ENCODE measurements around the gene OR4S2.

The OR4S2 gene, protein sequence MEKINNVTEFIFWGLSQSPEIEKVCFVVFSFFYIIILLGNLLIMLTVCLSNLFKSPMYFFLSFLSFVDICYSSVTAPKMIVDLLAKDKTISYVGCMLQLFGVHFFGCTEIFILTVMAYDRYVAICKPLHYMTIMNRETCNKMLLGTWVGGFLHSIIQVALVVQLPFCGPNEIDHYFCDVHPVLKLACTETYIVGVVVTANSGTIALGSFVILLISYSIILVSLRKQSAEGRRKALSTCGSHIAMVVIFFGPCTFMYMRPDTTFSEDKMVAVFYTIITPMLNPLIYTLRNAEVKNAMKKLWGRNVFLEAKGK

DNA sequence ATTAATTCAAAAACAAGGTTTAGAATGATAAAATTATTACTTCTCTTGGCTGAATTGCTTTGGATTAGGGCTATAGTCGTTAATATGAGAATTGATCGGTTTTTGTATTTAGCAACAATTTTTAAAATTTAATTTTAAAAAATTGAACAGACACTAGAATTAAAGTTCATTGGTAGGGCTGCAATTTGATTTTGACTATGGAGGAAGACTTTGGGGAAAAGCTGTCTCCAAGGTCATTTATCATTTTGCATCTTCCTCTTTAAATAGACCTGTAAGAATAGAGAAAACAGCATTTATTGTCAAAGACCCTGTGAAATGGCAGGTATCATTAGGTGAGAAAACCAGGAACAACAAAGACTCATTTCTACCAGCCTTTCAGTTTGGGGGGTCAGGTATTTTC is at the start of gene OR4S2:
Gene OR4S2 (plus strand): TSS at position 301 of the 400 bp plus-strand sequence. CDS start 2,577 bp downstream, outside the sequence.
- no peak for DNase-seq

- no peak for DNase-seq
Measured at GRCh38 chr11:55607545-55607944, 40.6 kb upstream of the OR4S2 start, which contains the start of gene OR4C11. Gene OR4C11, minus strand, starts transcription at chr11:55607645. Its CDS starts 3,272 bp downstream, at chr11:55604373.

GRCh38 chr11:55624531-55624930 is 23.6 kb upstream of the OR4S2 start:
- DNase-seq, result no peak

DNA sequence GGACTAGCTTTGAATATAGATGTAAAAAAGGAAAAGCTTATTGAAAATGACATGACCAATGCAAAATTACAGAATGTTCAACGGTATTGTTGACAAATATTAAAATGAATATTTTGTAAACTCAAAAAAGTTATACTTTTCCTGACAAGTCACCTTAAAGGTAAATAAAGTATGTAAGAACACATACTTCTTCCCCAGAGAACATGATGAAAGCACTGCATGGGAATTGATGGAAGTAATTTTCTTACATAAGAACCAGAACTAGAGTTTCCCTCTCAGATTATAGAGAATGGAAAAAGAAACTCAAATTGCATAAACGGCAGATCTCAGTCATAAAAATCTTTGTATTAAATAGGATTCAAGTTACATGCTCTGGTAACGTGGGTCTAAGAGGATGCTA is 13.3 kb upstream of the OR4S2 start, which contains the start of gene OR4P4:
Gene OR4P4 (plus strand): TSS at position 301 of the 400 bp plus-strand sequence.
- no peak for DNase-seq

GRCh38 chr11:55652560-55652959 is 4.4 kb downstream of the OR4S2 start:
- DNase-seq, result no peak

DNA sequence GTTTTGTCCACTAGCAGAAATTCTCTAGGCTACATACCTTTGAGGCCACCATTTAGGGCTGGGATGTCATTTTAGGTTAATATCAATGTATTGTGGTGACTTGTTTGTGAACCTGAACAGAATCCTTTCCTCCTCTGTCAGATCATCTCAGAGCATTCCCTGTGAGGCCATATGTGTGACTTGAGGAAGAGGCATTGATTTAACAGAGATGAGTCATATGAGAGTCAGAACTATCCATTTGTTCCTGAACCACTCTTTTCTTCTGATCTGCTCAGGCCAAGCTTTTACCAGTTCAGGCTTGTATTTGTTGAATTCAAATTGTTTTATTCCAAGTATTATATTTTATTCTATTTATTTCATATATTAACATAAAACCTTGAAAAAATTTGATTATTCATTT is 7.0 kb downstream of the OR4S2 start:
- no peak for DNase-seq

- no peak for DNase-seq
Measured at GRCh38 chr11:55658031-55658573, 10.0 kb downstream of the OR4S2 start.

DNA sequence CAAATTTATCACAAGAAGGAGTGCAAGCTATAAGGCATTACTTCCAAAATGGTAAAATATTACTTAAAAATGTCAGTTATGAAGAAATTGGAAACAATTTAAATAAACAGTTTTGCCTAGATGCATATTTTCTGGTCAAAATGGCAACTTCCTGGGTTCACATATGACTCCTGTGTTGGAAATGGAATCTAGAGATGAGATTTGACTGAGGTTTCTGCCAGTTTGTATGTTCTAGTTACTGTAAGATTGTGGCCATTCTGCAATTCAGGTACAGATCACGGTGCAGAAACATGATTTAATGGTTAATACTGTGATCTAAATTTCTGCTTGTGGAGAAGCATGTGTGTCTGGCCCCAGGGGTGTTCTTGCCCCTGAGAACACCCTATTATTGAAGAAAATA is 10.5 kb downstream of the OR4S2 start:
- no peak for DNase-seq

DNA sequence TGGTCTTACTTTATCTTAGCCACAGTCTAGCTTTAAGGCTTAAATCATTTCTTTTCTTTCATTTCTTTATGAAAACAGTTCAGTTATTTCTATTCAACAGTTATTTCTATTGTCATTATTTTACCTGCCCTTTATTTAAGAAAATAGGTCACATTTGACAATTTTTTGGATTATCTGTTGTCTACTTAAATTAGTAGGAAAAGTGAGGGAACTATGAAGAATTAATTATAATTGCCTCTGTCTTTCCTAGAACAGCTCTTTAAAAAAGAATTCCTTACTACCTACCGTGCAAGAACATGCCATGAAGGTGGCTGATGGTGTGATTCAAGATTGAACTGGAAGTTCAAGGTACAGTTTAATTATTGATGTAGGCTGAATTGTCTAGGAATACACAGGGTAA is 13.8 kb downstream of the OR4S2 start, which contains the start of gene OR4C6:
Gene OR4C6 (plus strand): TSS at position 301 of the 400 bp plus-strand sequence. CDS start 2,966 bp downstream, outside the sequence.
- no peak for DNase-seq

DNA sequence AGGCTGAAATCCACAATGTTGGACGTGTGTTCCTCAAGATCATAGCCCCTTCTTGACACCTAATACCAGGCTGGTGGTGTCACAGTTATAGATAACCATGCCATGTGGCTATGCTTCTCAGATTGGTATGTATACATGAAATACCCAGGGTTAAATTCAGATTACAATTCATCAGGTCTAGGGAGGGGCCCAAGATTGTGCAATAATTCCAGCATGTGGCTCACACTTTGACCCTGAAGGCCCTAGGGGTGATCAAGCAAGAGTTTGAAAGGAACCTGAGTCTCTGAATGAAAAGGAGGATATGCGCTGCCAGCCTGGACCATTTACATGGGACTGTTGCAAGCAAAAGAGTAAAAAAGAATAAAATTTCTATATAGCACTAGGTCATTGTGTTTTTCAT is 21.2 kb downstream of the OR4S2 start:
- DNase-seq, result no peak

GRCh38 chr11:55673860-55674259 is 25.7 kb downstream of the OR4S2 start:
- no peak for DNase-seq

- DNase-seq, result no peak
Measured at GRCh38 chr11:55697817-55698216, 49.7 kb downstream of the OR4S2 start.

DNA sequence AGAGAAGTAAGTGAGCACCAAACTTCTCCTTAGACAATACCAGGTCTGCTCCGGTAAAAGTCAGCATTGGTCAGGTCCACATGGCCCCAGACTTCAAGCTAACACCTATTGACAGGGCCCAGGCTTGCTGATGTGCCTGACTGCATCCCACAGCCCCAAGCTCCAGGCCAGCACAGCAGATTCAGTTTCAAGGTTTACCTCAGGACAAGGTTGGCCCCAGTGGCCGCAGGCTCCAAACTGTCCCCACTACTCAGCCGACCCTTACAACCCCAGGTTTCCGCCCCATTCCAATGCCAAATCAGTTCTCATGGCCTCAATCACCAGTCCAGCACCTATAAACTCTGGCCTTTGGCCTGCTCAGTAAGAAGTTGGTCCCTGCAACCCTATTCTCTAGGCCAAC is 53.3 kb downstream of the OR4S2 start:
- no peak for DNase-seq

Data from stimulated activated CD4-positive, alpha-beta T cell treated with anti-CD3 and anti-CD28 coated beads, Interleukin-4, amount 100 ng/mL, for 24 hours (primary cell).